ENCODE data around the gene CAPN13.
A peak's percentile ranks its signal among the peaks of the same experiment; 100 is the strongest.
"Not testable (repeated sequence)": the region's sequence is repeated elsewhere in the genome, so short reads cannot be mapped to it uniquely, and the experiment has no call there.

The CAPN13 gene

GRCh38 chr2:30697242-30698103 lies 109.8 kb downstream of the CAPN13 start:
- DNase-seq: not testable (repeated sequence)

DNA sequence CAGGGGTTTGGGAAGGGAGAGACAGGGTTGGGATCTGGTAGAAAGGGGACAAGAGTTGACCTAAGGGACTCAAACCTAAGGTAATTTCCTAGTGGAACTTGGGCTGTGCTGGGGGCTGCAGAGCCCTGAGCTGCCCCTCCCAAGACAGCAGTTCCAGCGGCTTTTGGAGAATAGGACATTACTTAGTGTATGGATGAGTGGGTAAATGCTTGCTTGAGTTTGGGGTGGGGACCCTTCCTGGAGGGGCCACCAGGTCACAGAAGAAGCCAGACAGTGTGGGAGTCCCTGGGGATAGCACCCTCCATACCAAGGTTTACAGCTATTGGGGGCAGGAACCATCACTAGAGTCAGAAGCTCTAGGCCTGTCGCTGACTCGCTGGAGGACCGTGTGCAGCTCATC lies 111.5 kb downstream of the CAPN13 start:
- no peak for DNase-seq

DNA sequence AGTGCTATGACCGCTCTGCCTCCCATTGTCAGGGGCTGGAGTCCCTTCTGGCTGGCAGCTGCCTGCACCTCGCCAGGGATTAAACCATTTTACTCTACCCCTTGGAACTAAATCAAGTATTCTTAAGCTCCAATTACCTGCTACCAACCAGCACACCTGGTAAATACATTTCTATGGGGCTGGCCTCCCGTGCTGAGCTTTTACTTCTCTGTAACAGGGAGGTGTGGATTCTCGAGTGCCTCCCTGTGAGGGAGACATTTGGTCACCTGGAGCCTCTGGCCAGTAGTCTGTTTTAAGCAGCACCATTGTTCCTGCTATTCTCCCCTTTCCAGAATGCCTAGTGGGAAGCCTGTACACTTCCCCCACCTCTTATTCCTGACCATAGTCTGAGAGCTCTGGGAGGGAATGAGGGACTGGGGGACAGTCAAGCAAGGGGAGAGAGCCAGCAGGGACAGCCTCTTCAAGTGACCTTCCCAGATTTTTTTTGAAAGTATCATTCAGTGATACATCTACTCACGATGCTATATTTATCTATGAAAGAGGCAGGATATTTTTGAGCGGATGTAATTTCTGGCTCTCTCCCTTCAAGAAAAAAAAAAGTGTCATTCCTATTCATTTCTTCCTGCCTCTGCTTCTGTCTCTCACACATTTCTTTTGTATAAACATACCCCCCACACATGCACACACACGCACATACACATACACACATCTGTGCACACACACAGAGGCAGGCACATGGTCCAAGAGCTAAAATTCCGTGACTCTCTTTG lies 112.8 kb downstream of the CAPN13 start:
- DNase-seq: peak; percentile 31

DNA sequence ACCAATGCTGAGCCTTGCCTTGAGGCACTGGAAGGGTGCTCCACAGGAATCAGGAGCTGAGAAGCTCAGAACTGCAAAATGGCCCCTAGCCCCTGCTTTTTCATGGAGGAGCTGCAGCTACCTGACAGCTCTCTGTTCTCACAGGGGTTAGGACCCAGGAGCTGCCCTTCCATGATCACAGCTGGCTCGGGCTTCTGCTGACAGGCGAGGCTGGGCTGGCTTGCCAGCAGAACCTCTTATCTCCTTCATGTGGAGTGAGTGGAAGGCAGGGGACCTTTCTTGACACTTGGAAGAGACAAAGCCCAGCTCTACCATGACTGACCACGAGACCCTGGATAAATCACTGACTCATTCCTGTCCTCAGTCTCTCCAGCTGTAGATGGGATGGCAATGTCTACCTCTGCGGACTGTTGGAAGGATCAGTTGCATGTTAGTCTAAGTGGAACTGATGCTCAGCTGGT lies 113.4 kb downstream of the CAPN13 start:
- DNase-seq: no peak

GRCh38 chr2:30692829-30693275 lies 114.4 kb downstream of the CAPN13 start:
- DNase-seq: no peak

DNA sequence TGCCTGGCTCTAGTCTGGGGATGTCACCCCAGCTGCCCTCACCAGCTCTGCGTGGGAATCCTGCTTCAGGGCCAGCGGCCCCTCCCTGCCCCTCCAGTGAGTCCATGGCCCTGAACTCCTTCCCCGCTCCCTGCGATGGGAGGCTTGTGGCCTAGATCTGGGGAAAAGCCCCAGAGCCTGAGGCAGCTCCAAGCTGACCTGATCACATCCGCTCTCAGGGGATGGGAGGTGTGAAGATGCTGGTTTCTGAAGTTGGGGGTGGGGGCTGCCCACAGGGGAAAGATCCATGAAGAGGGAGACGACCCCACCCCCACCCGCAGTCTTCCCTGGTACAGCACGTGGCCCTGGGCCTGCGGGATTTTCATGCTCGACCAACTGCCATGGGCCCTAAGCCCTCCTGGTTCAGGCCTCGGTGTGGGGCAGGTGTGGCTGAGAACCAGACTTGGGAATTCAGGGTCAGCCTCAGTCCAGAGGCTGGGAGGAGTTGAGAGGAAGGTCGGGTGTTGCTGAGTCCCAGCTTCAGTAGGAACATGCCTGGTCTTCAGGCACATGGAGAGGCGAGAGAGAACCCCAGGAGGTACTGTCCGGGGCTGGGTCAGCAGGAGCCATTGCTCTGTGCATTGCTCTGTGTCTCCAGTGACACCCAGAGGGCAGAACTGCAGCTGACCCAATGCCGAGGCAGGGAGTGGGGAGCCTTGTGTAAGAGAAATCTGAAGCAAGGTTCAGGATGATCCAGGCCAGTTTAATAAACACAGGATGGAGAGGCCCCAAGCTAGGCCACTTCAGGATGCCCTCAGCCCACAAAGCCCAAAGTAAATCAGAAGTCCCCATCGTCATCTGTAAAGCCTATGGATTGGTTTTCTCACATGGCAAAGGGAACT lies 115.1 kb downstream of the CAPN13 start:
- no peak for DNase-seq

GRCh38 chr2:30691091-30691947 lies 115.9 kb downstream of the CAPN13 start:
- no peak for DNase-seq

- DNase-seq: no peak
These were observed 117.1 kb downstream of the CAPN13 start for GRCh38 chr2:30690126-30690561.

GRCh38 chr2:30689496-30690125 lies 117.6 kb downstream of the CAPN13 start:
- no peak for DNase-seq

DNA sequence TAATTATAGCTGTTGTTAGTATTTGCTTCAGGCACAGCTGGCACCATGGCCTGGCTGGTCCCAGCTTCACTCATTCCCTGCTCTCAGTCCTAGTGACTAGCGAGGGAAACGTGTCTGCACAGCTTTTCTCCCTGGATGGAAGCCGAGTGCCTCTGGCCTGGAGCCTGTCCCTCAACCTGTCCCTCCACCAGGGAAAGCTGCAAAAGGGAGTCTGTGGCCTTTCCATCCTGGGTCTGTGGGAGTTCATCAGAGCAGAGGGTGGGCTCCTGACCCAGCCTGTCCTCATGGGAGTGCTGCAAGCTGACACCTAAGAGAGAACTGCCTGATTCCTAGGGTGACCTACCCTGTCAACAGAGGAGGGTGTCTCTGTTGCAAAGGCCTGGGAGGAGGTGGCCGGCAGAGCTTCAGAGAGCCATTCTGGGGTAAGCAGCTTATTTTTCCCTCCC lies 118.3 kb downstream of the CAPN13 start:
- peak; percentile 32 for DNase-seq

GRCh38 chr2:30686669-30687068 lies 120.6 kb downstream of the CAPN13 start:
- no peak for DNase-seq

DNA sequence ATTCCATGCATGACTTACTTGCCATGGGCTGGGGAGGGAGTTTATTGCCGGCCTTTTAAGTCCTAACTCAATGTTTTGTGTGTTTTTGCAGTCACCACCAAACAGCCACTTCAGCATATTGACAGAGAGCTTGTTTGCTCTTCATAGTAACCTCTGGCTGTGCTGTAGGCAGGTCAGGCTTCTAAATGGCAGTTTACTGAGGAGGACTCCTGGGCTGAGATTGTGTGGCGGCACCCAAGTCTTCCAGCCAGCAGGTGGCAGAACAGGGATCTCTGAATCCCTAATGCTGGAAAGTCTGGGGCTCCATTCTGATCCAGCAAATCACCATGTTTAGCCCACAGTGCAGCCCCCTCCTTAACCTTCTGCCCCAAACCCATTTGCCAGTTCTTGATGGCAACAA lies 121.2 kb downstream of the CAPN13 start:
- DNase-seq: no peak

GRCh38 chr2:30684996-30685395 lies 122.2 kb downstream of the CAPN13 start:
- no peak for DNase-seq

DNA sequence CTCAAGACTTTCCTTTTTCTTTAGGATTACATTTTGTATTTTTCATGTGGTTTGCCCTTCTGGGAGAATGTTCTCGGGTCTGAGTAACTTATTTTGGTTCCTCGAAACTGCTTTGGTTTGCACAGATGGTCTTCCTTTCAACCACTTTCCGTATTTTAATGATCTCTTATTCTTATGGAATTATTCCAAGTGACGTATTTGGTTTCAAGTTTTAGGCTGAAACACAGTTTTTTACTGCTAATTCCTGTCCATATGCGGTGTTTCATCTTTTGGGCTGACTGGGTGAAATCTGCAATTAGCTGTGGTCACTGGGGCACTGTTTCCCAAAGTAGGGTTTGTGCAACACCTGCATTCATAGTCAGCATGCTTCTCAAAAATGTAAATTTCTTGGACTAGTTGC lies 122.7 kb downstream of the CAPN13 start:
- no peak for DNase-seq

DNA sequence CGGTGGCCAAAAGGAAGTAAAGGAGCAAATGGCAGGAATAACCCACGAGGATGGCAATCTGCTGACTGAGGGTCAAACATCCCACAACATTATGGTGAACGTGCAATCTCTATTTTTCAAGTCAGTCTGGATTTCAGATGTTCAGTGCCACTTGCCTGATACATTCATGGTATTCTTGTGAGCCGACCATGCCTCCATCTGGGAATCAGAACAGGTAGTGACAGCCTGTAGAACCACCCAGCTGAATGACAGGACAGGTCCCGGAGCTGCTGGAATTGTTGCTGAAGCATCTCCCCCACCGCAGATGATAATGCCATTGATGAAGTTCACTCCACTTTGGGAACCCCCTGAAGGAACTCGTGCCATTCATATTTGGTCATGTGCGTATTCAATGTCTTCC lies 123.2 kb downstream of the CAPN13 start:
- no peak for DNase-seq

- no peak for DNase-seq
These were observed 123.8 kb downstream of the CAPN13 start for GRCh38 chr2:30683236-30683956.

GRCh38 chr2:30681022-30681421 lies 126.2 kb downstream of the CAPN13 start:
- DNase-seq: no peak

- DNase-seq: no peak
These were observed 127.1 kb downstream of the CAPN13 start for GRCh38 chr2:30680121-30680520.

- peak; percentile 6 for DNase-seq
These were observed 127.7 kb downstream of the CAPN13 start for GRCh38 chr2:30679426-30680088.

Measured in COR-L47 (cell line).